ENCODE results near the gene NPVF.

The NPVF gene

GRCh38 chr7:25223206-25223605 is 5.1 kb downstream of the NPVF start:
- no peak for DNase-seq

DNA sequence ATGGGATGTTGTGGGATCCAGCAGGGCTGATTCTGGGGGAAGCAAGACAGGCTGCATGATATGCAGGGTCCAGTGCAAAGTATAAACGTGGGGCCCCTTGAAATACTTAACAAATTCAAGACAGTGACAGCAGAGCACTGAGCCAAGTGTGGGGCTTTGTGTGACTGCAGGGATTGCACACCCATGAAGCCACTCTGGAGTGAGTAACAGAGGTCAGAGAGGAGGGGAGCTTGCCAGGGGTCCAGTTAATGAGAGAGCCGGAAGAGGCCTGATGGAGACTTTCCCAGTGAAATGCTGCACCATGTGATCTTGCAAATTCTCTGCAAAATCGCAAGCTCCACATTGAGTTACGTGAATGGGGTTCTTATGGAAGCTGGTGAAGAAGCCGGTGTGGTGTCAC is 5.6 kb downstream of the NPVF start:
- DNase-seq = no peak

- no peak for DNase-seq
Measured at GRCh38 chr7:25221009-25221408, 7.3 kb downstream of the NPVF start.

DNA sequence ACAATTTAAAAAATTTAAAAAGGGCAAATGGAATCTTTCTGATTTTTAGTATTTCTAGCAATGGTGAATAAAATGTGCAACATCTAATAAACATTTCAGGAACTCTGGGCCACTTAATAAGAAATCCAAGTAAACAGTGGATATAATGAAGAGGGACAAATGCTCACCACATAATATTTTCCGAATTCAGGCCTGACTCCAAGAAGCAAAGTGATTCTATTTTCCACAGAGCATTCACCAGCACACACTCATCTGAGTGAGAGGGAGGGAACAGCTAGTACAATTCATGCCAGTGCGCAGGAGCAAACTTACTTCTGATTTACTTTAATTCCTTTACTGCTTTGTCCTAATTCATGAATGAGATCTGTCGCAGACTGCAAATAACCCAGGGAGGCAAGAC is 10.1 kb downstream of the NPVF start:
- DNase-seq = no peak

GRCh38 chr7:25216837-25217236 is 11.4 kb downstream of the NPVF start:
- peak in 1 of 2 donors; percentile 57 for DNase-seq

GRCh38 chr7:25215694-25216335 is 12.5 kb downstream of the NPVF start:
- no peak for DNase-seq

- DNase-seq = no peak
Measured at GRCh38 chr7:25208525-25209221, 19.6 kb downstream of the NPVF start.

GRCh38 chr7:25207887-25208286 is 20.4 kb downstream of the NPVF start:
- no peak for DNase-seq

GRCh38 chr7:25206765-25207164 is 21.5 kb downstream of the NPVF start:
- DNase-seq = no peak

DNA sequence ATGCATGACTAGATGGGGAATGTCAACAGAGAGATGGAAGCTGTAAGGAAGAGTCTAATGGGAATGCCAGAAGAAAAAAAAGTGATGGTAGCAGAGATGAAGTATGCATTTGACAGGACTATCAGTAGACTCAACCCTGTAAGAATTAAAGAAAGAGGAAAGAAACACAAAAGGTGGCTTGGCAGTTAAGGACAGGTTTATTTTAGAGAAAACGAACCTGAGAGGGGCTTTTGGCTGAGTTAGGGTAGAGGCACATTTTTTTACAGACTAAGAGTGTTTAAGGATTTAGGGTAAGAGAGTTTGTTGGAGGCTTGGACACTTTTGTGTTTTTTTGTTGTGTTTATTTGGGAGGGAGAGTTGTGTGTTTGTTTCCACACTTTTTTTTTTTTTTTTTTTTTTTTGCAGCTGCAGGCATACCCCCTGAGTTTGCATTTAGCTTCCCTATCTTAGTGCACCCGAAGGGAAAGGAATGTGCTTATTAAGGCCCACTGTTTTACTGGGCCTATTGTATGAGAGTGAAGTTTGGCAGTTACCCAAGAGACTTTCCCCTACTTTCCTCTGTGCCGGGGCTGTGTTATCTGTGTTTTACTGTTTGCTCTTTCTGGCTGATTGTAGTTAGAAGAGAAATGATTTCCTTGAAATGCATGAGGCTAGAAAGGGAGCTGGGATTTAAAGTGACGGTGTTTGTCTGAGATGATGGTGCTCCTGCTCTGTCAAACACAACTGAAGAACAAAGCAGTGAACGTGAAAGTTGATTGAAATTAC is 32.0 kb downstream of the NPVF start:
- no peak for DNase-seq

GRCh38 chr7:25194036-25194435 is 34.2 kb downstream of the NPVF start:
- no peak for DNase-seq

GRCh38 chr7:25192043-25192442 is 36.2 kb downstream of the NPVF start:
- DNase-seq = no peak

GRCh38 chr7:25189197-25189596 is 39.1 kb downstream of the NPVF start:
- DNase-seq = no peak

DNA sequence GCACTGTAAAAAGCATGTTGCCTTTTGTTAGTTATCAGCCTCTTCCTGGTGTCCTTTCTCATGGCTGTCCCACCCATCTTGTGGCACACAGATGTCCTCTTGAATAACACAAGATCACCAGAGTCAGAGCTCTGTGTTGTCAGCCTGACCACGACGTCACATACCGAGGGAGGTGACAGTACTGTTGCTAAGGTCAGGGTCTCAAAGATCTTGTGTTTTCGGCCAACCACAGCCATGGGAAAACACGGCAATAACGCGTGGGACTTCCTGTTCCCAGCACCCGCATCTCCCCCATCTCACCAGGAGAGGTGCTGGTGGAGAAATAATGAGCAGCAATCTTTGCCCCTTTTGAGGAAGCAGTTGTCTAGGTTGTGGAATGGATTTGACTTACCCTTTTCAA is 40.4 kb downstream of the NPVF start:
- DNase-seq = no peak

GRCh38 chr7:25186436-25186835 is 41.9 kb downstream of the NPVF start:
- DNase-seq = no peak

DNA sequence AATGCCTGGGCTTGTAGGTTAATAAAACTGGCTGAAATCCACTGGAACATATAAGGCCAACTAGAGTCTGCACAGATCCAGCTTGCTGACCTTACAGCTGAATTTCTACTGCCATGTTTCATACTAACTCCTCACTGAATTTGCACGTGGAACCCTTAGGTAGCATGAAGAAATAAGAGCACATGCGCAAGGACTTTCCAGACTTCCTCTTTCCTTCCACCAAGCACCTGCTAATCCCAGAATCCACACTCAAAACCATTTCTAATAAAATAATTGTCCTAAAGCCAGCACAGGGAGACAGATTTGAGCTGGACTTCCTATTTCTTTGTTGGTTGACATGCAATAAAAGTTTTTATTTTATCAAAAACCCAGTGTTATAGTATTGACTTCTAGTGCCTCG is 46.8 kb downstream of the NPVF start:
- DNase-seq = no peak

DNA sequence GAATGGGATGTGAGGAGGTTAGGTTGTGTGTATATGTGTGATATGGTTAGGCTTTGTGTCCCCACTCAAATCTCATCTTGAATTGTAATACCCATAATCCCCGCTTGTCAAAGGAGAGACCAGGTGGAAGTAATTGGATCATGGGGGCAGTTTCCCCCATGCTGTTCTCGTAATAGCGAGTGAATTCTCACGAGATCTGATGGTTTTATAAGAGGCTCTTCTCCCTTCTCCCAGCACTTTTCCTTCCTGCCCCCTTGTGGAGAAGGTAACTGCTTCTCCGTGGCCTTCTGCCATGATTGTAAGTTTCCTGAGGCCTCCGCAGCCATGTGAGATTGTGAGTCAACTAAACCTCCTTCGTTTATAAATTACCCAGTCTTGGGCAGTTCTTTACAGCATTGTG is 47.3 kb downstream of the NPVF start:
- no peak for DNase-seq

GRCh38 chr7:25180592-25180923 is 47.7 kb downstream of the NPVF start:
- DNase-seq = no peak

- DNase-seq = peak; percentile 94 to 95
Measured at GRCh38 chr7:25179771-25180591, 48.3 kb downstream of the NPVF start.

DNA sequence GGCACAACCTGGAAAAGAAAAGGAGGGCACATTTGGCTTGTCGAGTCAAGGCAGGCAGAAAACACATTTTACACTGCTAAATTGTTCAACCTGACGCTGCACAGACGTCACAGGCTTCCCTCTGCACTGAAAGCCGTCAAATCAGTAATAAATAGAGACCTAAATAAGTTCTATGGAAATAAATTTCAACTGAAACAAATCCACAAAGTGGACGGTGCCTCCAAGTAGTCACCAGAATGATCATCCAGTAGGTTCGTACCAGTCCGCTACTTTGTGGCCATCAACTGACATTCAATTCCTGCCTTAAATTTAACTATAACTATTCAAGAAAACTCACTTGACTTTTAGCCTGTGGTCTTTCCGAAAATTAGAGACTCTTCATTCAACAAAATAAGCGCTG is 49.0 kb downstream of the NPVF start:
- DNase-seq = no peak
